ENCODE data around the gene TIRAP. TPM values are rescaled to one million over a fixed set of nuclear protein-coding genes. Genes with fewer than 3 reads are reported as not detected.

TIRAP gene
- total and polyA plus RNA-seq, 2 of the 8 experiments (the other 6 are each of a cell fraction or from before 2014, with no cell fraction given): 5.3 TPM

DNA sequence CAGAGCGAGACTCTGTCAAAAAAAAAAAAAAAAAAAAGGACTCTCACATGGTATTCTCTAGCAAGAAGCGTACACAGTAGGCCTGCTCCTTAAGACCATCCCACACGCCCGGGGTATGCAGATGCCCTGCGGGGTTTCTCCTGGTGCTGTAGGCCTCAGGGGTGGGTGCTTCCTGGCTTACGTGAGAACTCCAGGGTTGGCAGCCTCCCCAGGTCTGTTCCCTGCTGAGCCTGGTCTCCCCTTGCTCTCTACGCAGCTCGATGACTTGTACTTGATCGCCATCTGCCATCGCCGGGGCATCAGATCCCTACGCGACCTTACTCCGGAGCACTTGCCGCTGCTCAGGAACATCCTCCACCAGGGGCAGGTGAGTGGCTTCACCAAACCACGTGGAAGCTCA lies 60.2 kb downstream of the TIRAP start:
- Histone ChIP-seq H3K4me3 (ENCODE audit: extremely low read depth in 1 of 4, insufficient read depth in 2 of 4, low read depth in 3 of 4, low read length in 4 of 4) (no peak overlapping the region), H3K56ac (replicated peaks; ENCODE audit: insufficient read length, low read depth, low read length) (no peak overlapping the region), H3K23ac (ENCODE audit: insufficient read length) (no peak overlapping the region), H3K4ac (replicated peaks; ENCODE audit: insufficient read length, low read depth, low read length) (no peak overlapping the region), H4K8ac (ENCODE audit: extremely low read depth, insufficient read depth, low read length) (no peak overlapping the region; the same call in 1 of the 2 replicates), H3K4me2 (ENCODE audit: insufficient read depth in 1 of 2, low read depth in 2 of 2, low read length in 2 of 2) (no peak overlapping the region), H2AFZ (ENCODE audit: low read length) (no peak overlapping the region), H2BK15ac (ENCODE audit: low read length) (no peak overlapping the region), H2BK120ac (replicated peaks; ENCODE audit: low read depth, low read length) (no peak overlapping the region), H4K20me1 (replicated peaks in 1 of 2; ENCODE audit: control insufficient read depth in 1 of 2, insufficient read depth in 2 of 2, low read length in 2 of 2) (peaks cover 0 to 8% of the 10 kb centered on the region in 2 experiments), H4K5ac (ENCODE audit: insufficient read length, low read depth, low read length) (no peak overlapping the region), H4K91ac (replicated peaks; ENCODE audit: insufficient read length, low read length) (no peak overlapping the region), H2BK20ac (ENCODE audit: low read length) (no peak overlapping the region), H3K18ac (ENCODE audit: extremely low read depth, low read length) (no peak overlapping the region), H3K14ac (ENCODE audit: insufficient read length) (no peak overlapping the region), H3K9ac (replicated peaks in 1 of 4; ENCODE audit: extremely low read depth in 1 of 4, low read depth in 3 of 4, low read length in 3 of 4) (no peak overlapping the region), H3K4me1 (replicated peaks in 1 of 4; ENCODE audit: control insufficient read depth in 3 of 4, insufficient read depth in 4 of 4, low read length in 3 of 4) (peaks cover 0 to 11% (median 6%) of the 10 kb centered on the region in 4 experiments; a peak in 4 of 7 replicates), H3K36me3 (ENCODE audit: control insufficient read depth in 2 of 4, insufficient read depth in 4 of 4, low read length in 3 of 4) (peaks cover 0 to 22% (median 4%) of the 10 kb centered on the region in 4 experiments; a peak in 4 of 8 replicates), H2BK5ac (ENCODE audit: low read depth, low read length) (no peak overlapping the region), H3K23me2 (ENCODE audit: low read depth, low read length) (no peaks in the 10 kb centered on the region), H3K9me3 (ENCODE audit: insufficient read depth in 2 of 2, low read depth in 1 of 2, low read length in 1 of 2) (no peaks in the 10 kb centered on the region), H3K27ac (ENCODE audit: low read depth, low read length) (no peak overlapping the region), H3K79me2 (ENCODE audit: control insufficient read depth in 1 of 2, insufficient read depth in 2 of 2, low read length in 2 of 2) (peaks cover 0 to 2% of the 10 kb centered on the region in 2 experiments; a peak in 1 of 4 replicates), H2AK5ac (ENCODE audit: low read depth, low read length) (no peak overlapping the region), H3K27me3 (replicated peaks in 1 of 4; ENCODE audit: control insufficient read depth in 3 of 4, extremely low read depth in 1 of 4, insufficient read depth in 3 of 4, low read length in 3 of 4) (no peaks in the 10 kb centered on the region), H3K79me1 (ENCODE audit: low read depth, low read length) (peaks cover 2% of the 10 kb centered on the region; the same call in 1 of the 2 replicates), H2BK12ac (ENCODE audit: low read depth, low read length) (no peak overlapping the region)
- DNase-seq (ENCODE audit: low read depth in 1 of 2, low spot score in 2 of 2) (no peak), FAIRE-seq (no peak)
- ChIA-PET POLR2A (ENCODE audit: partially characterized antibody) (interaction anchor here (1.5 to 1.8 kb wide), 2 partner anchors 10 to 19 kb away, joined by 4 to 5 read pairs; no protein-coding TSS in a partner anchor), CTCF (ENCODE audit: partially characterized antibody) (interaction anchor here (0.6 to 3.8 kb wide), 6 partner anchors 12 to 137 kb away, joined by 3 to 17 read pairs (median 3); no protein-coding TSS in a partner anchor)
- 92% methylated on average over 15 of the region's 16 CpGs; no CpG with 5 or more reads in 1 of the 2 experiments for WGBS, 2 experiments (ENCODE audit: extremely low coverage in 1 of 2, insufficient coverage in 1 of 2, insufficient read length in 1 of 2, insufficient replicate concordance in 2 of 2, low coverage in 1 of 2, low lambda C conversion rate in 2 of 2, missing lambda C conversion rate in 1 of 2)
- TF ChIP-seq CTCF (IDR thresholded peaks at IDR 0.05; ENCODE audit: control extremely low read depth in 1 of 3, insufficient read depth in 1 of 3, low read depth in 1 of 3, low read length in 3 of 3) (no peak), HDAC6 (IDR thresholded peaks at IDR 0.05; ENCODE audit: low read depth, low read length) (no peak), TAF7 (optimal IDR thresholded peaks at IDR 0.05; ENCODE audit: borderline replicate concordance, low read depth, low read length) (no peak), EP300 (IDR thresholded peaks at IDR 0.05; ENCODE audit: borderline replicate concordance in 1 of 2, low read depth in 2 of 2, low read length in 2 of 2) (no peak), GABPA (IDR thresholded peaks at IDR 0.05; ENCODE audit: borderline replicate concordance, insufficient read depth, low read length) (no peak)

All from H1 (cell line).